ENCODE data around the gene CNNM1.

GRCh38 chr10:99387541-99387940 is 58.4 kb downstream of the CNNM1 start:
- no peak for TF ChIP-seq POLR2A (IDR thresholded peaks at IDR 0.05)
- TF ChIP-seq CTCF (IDR thresholded peaks at IDR 0.05) = no peak
